ENCODE results near the gene SCRT2. TPM values are rescaled to one million over a fixed set of nuclear protein-coding genes. Genes with fewer than 3 reads are reported as not detected.
"Not testable (repeated sequence)": the region's sequence is repeated elsewhere in the genome, so short reads cannot be mapped to it uniquely, and the experiment has no call there.

The SCRT2 gene
- total RNA-seq, 1 experiment from 2014 or later: not detected

DNA sequence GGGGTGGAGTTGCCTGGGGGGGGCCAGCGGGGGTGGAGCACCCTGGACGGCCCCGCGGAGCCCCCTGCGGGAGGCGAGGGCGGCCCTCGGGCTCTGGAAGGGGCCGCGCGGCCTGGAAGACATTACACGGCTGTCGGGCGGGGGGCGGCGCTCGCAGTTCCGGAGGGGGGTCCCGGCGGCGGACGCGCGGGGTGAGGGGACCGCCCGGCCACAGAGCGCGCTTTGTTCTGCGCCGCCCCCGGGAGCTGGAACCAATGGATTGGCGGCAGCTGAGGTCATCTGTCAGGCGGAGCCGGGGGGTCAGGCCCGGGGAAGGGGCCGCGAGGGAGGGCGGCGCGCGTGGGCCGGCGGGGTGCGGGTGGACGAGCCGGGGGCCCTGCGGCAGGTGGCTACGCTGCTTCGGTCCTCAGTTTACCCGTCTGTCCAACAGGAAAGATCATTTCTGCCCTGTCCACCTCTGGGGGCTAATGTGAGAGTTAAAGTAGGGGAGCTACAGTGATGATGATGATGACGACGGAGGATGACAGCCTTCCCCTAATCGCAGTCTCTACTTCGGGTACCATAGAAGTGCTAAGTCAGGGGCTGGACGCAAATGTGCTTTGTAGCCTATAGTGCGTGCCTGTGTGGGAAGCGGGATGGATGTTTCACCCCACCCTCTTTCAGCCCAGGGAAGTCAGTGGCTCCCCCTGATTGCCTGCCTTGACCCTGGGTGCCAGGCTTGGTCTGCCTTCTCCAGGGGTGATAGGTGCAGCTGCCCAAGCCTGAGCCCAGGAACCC lies 33.0 kb downstream of the SCRT2 start:
- in situ Hi-C loops (cut with HindIII; ENCODE audit: low pct_unique_long_range_greater_than_20kb, low sequenced_read_pairs): no loop called here
- H3K9me3 ChIP-seq (ENCODE audit: control insufficient read depth, insufficient read depth, low read depth, low read length): peaks cover under 1% of the 10 kb centered on the region; the same call in 1 of the 2 replicates
- peaks cover 9% of the 10 kb centered on the region for H3K4me1 ChIP-seq (ENCODE audit: control insufficient read depth, insufficient read depth, low read length)
- intact Hi-C loops (cut with micrococcal nuclease; ENCODE audit: unreplicated experiment): no loop called here
- H3K27ac ChIP-seq (ENCODE audit: low read length): no peak overlapping the region
- POLR2A ChIA-PET: no interaction called here
- TF ChIP-seq SIN3A (IDR thresholded peaks at IDR 0.05; ENCODE audit: borderline replicate concordance, insufficient read depth, low read depth, low read length): no peak
- TF ChIP-seq, protein P1, sequence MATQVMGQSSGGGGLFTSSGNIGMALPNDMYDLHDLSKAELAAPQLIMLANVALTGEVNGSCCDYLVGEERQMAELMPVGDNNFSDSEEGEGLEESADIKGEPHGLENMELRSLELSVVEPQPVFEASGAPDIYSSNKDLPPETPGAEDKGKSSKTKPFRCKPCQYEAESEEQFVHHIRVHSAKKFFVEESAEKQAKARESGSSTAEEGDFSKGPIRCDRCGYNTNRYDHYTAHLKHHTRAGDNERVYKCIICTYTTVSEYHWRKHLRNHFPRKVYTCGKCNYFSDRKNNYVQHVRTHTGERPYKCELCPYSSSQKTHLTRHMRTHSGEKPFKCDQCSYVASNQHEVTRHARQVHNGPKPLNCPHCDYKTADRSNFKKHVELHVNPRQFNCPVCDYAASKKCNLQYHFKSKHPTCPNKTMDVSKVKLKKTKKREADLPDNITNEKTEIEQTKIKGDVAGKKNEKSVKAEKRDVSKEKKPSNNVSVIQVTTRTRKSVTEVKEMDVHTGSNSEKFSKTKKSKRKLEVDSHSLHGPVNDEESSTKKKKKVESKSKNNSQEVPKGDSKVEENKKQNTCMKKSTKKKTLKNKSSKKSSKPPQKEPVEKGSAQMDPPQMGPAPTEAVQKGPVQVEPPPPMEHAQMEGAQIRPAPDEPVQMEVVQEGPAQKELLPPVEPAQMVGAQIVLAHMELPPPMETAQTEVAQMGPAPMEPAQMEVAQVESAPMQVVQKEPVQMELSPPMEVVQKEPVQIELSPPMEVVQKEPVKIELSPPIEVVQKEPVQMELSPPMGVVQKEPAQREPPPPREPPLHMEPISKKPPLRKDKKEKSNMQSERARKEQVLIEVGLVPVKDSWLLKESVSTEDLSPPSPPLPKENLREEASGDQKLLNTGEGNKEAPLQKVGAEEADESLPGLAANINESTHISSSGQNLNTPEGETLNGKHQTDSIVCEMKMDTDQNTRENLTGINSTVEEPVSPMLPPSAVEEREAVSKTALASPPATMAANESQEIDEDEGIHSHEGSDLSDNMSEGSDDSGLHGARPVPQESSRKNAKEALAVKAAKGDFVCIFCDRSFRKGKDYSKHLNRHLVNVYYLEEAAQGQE (IDR thresholded peaks at IDR 0.05; ENCODE audit: insufficient read depth in 1 of 2, low read depth in 2 of 2, low read length in 1 of 2): no peak
- TF ChIP-seq POLR2AphosphoS5 (IDR thresholded peaks at IDR 0.05; ENCODE audit: low read depth, low read length): no peak
- TF ChIP-seq, protein P2, sequence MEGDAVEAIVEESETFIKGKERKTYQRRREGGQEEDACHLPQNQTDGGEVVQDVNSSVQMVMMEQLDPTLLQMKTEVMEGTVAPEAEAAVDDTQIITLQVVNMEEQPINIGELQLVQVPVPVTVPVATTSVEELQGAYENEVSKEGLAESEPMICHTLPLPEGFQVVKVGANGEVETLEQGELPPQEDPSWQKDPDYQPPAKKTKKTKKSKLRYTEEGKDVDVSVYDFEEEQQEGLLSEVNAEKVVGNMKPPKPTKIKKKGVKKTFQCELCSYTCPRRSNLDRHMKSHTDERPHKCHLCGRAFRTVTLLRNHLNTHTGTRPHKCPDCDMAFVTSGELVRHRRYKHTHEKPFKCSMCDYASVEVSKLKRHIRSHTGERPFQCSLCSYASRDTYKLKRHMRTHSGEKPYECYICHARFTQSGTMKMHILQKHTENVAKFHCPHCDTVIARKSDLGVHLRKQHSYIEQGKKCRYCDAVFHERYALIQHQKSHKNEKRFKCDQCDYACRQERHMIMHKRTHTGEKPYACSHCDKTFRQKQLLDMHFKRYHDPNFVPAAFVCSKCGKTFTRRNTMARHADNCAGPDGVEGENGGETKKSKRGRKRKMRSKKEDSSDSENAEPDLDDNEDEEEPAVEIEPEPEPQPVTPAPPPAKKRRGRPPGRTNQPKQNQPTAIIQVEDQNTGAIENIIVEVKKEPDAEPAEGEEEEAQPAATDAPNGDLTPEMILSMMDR (IDR thresholded peaks at IDR 0.05): no peak
- CTCF ChIA-PET: no interaction called here
- ATAC-seq: peak; percentile 20; the same call in 1 of the 2 replicates
- H3K36me3 ChIP-seq (ENCODE audit: control insufficient read depth, insufficient read depth, low read length): no peaks in the 10 kb centered on the region
- no peak overlapping the region for H3K4me3 ChIP-seq (ENCODE audit: low read depth in 2 of 2, low read length in 2 of 2)
- no peaks in the 10 kb centered on the region for H3K27me3 ChIP-seq (ENCODE audit: control insufficient read depth, insufficient read depth, low read length)
- no TSS peak for BruUV-seq (replicated peaks)
- DNase-seq (ENCODE audit: low read depth, low spot score): no peak

DNA sequence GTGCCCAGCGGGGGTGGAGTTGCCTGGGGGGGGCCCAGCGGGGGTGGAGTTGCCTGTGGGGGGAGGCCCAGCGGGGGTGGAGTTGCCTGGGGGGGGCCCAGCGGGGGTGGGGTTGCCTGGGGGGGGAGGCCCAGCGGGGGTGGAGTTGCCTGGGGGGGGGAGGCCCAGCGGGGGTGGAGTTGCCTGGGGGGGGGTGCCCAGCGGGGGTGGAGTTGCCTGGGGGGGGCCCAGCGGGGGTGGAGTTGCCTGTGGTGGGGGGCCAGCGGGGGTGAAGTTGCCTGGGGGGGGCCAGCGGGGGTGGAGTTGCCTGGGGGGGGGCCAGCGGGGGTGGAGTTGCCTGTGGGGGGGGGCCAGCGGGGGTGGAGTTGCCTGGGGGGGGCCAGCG lies 33.6 kb downstream of the SCRT2 start:
- BruUV-seq (replicated peaks); in situ Hi-C loops (cut with HindIII; ENCODE audit: low pct_unique_long_range_greater_than_20kb, low sequenced_read_pairs); H3K4me1 ChIP-seq (ENCODE audit: control insufficient read depth, insufficient read depth, low read length); POLR2A ChIA-PET; ATAC-seq; H3K4me3 ChIP-seq (ENCODE audit: low read depth in 2 of 2, low read length in 2 of 2); CTCF ChIA-PET; intact Hi-C loops (cut with micrococcal nuclease; ENCODE audit: unreplicated experiment); DNase-seq (ENCODE audit: low read depth, low spot score); H3K27me3 ChIP-seq (ENCODE audit: control insufficient read depth, insufficient read depth, low read length); H3K27ac ChIP-seq (ENCODE audit: low read length); H3K36me3 ChIP-seq (ENCODE audit: control insufficient read depth, insufficient read depth, low read length); H3K9me3 ChIP-seq (ENCODE audit: control insufficient read depth, insufficient read depth, low read depth, low read length): not testable (repeated sequence)

DNA sequence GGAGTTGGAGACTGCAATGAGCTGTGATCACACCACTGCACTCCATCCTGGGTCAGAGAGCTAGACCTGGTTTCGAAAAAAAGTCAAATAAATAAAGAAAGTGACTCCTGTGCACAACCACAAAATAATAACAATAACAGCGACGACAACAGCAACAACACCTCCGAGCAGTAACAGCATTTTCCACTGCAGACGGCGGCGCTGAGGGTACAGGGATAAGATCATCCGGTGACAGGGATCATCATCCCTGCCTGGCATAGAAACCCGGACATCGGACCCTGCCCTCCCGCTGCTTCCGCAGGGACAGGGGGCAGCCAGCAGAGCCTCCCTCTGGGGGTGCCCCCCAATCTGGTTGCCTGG lies 34.1 kb downstream of the SCRT2 start:
- no TSS peak for BruUV-seq (replicated peaks)
- ChIA-PET CTCF (no interaction called here), POLR2A (interaction anchor here (0.6 kb wide), 1 partner anchor 179 kb away, joined by 4 read pairs; no protein-coding TSS in a partner anchor)
- in situ Hi-C loops (cut with HindIII; ENCODE audit: low pct_unique_long_range_greater_than_20kb, low sequenced_read_pairs): no loop called here
- Histone ChIP-seq H3K4me3 (ENCODE audit: low read depth in 2 of 2, low read length in 2 of 2) (no peak overlapping the region), H3K27ac (ENCODE audit: low read length) (no peak overlapping the region), H3K36me3 (ENCODE audit: control insufficient read depth, insufficient read depth, low read length) (no peaks in the 10 kb centered on the region), H3K4me1 (ENCODE audit: control insufficient read depth, insufficient read depth, low read length) (peaks cover 9% of the 10 kb centered on the region), H3K27me3 (ENCODE audit: control insufficient read depth, insufficient read depth, low read length) (no peaks in the 10 kb centered on the region), H3K9me3 (ENCODE audit: control insufficient read depth, insufficient read depth, low read depth, low read length) (no peaks in the 10 kb centered on the region)
- DNase-seq (ENCODE audit: low read depth, low spot score): no peak
- no peak for ATAC-seq
- intact Hi-C loops (cut with micrococcal nuclease; ENCODE audit: unreplicated experiment): no loop called here
- TF ChIP-seq, protein P1 (IDR thresholded peaks at IDR 0.05; ENCODE audit: insufficient read depth in 1 of 2, low read depth in 2 of 2, low read length in 1 of 2): no peak
- TF ChIP-seq POLR2AphosphoS5 (IDR thresholded peaks at IDR 0.05; ENCODE audit: low read depth, low read length) (no peak), TCF7L2 (IDR thresholded peaks at IDR 0.05; ENCODE audit: low read depth, low read length) (no peak), SIN3A (IDR thresholded peaks at IDR 0.05; ENCODE audit: borderline replicate concordance, insufficient read depth, low read depth, low read length) (no peak)
- TF ChIP-seq, protein P2 (IDR thresholded peaks at IDR 0.05): no peak

Measured in Panc1 (cell line).